ENCODE data around the gene FADS3. TPM values are rescaled to one million over a fixed set of nuclear protein-coding genes. Genes with fewer than 3 reads are reported as not detected.

The FADS3 gene
- total RNA-seq, 1 donor: 127 TPM

DNA sequence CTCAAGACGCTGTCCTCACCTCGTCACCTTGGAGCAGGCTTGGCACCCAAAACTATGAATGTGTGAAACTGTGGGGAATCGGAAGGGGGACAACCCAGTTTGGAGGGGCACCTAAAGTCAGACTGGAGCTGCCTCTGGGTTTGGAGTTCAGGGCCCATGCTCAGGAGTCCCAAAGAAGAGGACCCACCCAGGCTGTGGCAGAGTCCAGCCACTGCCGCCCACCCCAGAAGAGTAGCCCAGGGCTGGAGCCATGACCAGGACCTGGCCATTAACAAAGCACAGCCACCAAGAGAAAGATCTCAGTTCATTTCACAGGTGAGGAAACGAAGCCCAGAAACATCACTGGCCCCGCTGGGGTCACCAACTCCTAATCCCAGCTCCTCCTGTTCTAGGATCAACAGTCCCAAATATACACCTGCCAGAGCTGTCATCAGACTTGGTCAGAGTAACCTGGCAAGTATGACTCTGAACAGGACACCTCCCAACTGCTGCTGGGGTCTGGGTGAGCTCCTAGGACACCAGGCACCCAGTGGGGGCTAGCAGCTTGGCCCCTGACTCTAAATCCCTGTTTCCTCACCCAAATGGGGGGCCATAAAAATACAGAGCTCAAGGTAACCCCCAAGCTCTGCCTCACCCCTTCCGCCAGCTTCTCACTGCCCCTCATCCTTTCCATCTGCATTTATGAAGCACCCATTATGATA is 23.3 kb upstream of the FADS3 start:
- peaks cover 10% of the 10 kb centered on the region for H3K27me3 ChIP-seq (ENCODE audit: insufficient read depth, low read length)

DNA sequence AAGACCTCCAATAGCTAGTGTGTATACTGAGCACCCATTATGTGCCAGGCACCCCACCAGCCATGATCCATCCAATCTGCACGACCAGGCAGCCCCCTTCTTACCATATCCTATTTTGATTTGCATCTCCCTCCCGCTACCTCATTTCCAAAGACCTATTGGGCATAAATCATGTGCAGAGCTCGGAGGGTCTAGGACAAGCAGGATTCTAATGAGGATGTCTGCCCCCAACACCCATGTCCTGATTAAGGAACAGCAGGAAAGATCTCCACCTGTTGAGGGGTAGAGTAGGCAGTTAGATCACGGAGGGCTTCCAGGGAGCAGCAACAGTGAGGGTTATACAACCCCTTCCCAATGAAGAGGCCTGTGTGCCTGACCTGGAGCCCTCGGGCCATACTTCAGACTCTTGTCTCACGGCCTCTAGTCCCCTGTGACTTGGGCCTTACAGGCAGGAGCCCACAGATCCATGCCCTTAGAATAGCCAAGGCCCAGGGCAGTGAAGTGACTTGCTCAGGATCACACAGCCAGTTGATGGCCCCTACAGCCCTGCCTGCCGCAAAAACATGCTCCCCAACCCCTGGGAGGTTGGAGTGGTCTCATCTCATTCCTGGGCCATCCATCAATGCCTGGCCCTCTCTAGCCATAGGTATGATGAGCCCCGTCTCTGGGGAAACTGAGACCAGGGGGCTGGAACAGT is 22.5 kb upstream of the FADS3 start:
- Histone ChIP-seq H3K4me1 (ENCODE audit: insufficient read depth, low read length) (peaks cover 4% of the 10 kb centered on the region), H2AFZ (ENCODE audit: low read length) (no peak overlapping the region), H3K27ac (ENCODE audit: low read depth, low read length) (no peak overlapping the region), H3K4me2 (ENCODE audit: insufficient read depth, low read length) (no peak overlapping the region), H3K4me3 (ENCODE audit: insufficient read depth, low read length) (no peak overlapping the region), H3K36me3 (ENCODE audit: insufficient read depth, low read length) (no peaks in the 10 kb centered on the region), H3K27me3 (ENCODE audit: insufficient read depth, low read length) (peaks cover 6% of the 10 kb centered on the region), H4K20me1 (ENCODE audit: insufficient read depth, low read length) (peaks cover 3% of the 10 kb centered on the region), H3K79me2 (ENCODE audit: insufficient read depth, low read length) (peaks cover 3% of the 10 kb centered on the region), H3K9me3 (ENCODE audit: low read depth, low read length) (no peaks in the 10 kb centered on the region)
- peak; percentile 73 for DNase-seq (ENCODE audit: insufficient read length, low spot score, missing footprints)
- TF ChIP-seq, protein P1, sequence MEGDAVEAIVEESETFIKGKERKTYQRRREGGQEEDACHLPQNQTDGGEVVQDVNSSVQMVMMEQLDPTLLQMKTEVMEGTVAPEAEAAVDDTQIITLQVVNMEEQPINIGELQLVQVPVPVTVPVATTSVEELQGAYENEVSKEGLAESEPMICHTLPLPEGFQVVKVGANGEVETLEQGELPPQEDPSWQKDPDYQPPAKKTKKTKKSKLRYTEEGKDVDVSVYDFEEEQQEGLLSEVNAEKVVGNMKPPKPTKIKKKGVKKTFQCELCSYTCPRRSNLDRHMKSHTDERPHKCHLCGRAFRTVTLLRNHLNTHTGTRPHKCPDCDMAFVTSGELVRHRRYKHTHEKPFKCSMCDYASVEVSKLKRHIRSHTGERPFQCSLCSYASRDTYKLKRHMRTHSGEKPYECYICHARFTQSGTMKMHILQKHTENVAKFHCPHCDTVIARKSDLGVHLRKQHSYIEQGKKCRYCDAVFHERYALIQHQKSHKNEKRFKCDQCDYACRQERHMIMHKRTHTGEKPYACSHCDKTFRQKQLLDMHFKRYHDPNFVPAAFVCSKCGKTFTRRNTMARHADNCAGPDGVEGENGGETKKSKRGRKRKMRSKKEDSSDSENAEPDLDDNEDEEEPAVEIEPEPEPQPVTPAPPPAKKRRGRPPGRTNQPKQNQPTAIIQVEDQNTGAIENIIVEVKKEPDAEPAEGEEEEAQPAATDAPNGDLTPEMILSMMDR (IDR thresholded peaks at IDR 0.05; ENCODE audit: extremely low read depth, low read depth, low read length): no peak

More for the DNA sequence above, 23.3 kb upstream of the FADS3 start:
- Histone ChIP-seq H2AFZ (ENCODE audit: low read length) (no peak overlapping the region), H3K9me3 (ENCODE audit: low read depth, low read length) (no peaks in the 10 kb centered on the region), H3K79me2 (ENCODE audit: insufficient read depth, low read length) (peaks cover 3% of the 10 kb centered on the region), H3K27ac (ENCODE audit: low read depth, low read length) (no peak overlapping the region), H3K4me3 (ENCODE audit: insufficient read depth, low read length) (no peak overlapping the region), H4K20me1 (ENCODE audit: insufficient read depth, low read length) (peaks cover 3% of the 10 kb centered on the region), H3K4me2 (ENCODE audit: insufficient read depth, low read length) (no peak overlapping the region), H3K36me3 (ENCODE audit: insufficient read depth, low read length) (no peaks in the 10 kb centered on the region), H3K4me1 (ENCODE audit: insufficient read depth, low read length) (peaks cover 4% of the 10 kb centered on the region)
- peak; percentile 72 for DNase-seq (ENCODE audit: insufficient read length, low spot score, missing footprints)
- TF ChIP-seq, protein P1 (IDR thresholded peaks at IDR 0.05; ENCODE audit: extremely low read depth, low read depth, low read length): no peak

DNA sequence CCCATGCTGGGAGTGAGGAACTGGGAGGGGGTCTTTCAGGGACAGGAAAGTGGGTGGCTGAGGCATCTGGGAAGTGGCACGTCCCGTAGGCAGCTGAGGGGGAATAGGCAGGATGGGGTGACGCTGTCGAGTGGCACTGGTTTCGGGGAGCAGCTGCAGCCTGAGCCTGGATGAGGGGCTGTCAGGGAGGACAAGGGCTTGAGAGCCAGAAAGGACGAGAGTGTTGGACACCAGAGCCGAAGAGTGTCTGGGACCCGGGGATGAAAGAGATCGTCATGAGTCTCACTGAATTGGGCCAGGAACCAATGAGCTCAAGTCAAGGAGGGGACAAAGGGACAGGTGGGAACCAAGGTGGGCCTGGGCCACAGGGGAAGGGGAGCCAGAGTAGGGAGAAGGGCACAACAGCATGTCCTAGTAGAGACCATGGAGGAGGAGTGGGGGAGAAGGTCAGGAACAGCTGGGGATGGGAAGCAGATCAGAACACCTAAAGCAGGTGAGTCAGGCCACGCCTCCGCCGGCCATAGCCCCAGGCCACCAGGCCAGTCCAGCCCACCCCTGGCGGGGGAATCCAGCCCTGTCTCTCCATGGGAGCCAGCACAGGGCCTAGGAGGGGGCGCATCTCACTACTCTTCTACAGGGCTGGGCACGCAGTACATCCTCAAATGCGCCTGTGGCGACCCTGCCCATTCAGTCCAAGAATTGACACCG is 21.8 kb upstream of the FADS3 start:
- Histone ChIP-seq H3K4me3 (ENCODE audit: insufficient read depth, low read length) (no peak overlapping the region), H3K27ac (ENCODE audit: low read depth, low read length) (no peak overlapping the region), H3K4me1 (ENCODE audit: insufficient read depth, low read length) (peaks cover 4% of the 10 kb centered on the region), H4K20me1 (ENCODE audit: insufficient read depth, low read length) (peaks cover 3% of the 10 kb centered on the region), H3K79me2 (ENCODE audit: insufficient read depth, low read length) (peaks cover 3% of the 10 kb centered on the region), H3K9me3 (ENCODE audit: low read depth, low read length) (no peaks in the 10 kb centered on the region), H3K27me3 (ENCODE audit: insufficient read depth, low read length) (peaks cover 4% of the 10 kb centered on the region), H3K36me3 (ENCODE audit: insufficient read depth, low read length) (no peaks in the 10 kb centered on the region), H3K4me2 (ENCODE audit: insufficient read depth, low read length) (no peak overlapping the region), H2AFZ (ENCODE audit: low read length) (no peak overlapping the region)
- peak; percentile 82 for DNase-seq (ENCODE audit: insufficient read length, low spot score, missing footprints)
- TF ChIP-seq, protein P1 (IDR thresholded peaks at IDR 0.05; ENCODE audit: extremely low read depth, low read depth, low read length): no peak

DNA sequence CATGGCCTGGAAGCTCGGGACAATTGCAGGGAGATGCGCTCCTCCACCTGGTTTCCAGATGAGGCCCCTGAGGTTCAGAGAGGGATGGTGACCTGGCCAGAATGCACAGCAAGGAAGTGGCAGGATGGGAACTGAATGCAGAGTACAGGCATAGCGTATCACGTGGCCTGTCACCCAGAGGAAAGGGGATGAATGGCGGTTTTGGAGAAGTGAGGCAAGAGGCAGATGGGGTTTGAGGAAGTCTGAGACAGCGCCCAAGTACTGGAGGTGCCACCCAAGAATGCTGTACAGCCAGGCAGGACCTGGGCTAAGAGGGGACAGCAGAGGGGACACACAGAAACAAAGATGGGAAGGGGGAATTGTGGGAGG is 21.2 kb upstream of the FADS3 start:
- H4K20me1 ChIP-seq (ENCODE audit: insufficient read depth, low read length): peaks cover 3% of the 10 kb centered on the region
- H3K4me2 ChIP-seq (ENCODE audit: insufficient read depth, low read length): no peak overlapping the region
- H3K27ac ChIP-seq (ENCODE audit: low read depth, low read length): no peak overlapping the region
- no peaks in the 10 kb centered on the region for H3K36me3 ChIP-seq (ENCODE audit: insufficient read depth, low read length)
- TF ChIP-seq, protein P1 (IDR thresholded peaks at IDR 0.05; ENCODE audit: extremely low read depth, low read depth, low read length): no peak
- no peaks in the 10 kb centered on the region for H3K9me3 ChIP-seq (ENCODE audit: low read depth, low read length)
- no peak for DNase-seq (ENCODE audit: insufficient read length, low spot score, missing footprints)
- H3K27me3 ChIP-seq (ENCODE audit: insufficient read depth, low read length): no peaks in the 10 kb centered on the region
- H3K4me1 ChIP-seq (ENCODE audit: insufficient read depth, low read length): no peaks in the 10 kb centered on the region
- H3K4me3 ChIP-seq (ENCODE audit: insufficient read depth, low read length): no peak overlapping the region
- H2AFZ ChIP-seq (ENCODE audit: low read length): no peak overlapping the region
- peaks cover 3% of the 10 kb centered on the region for H3K79me2 ChIP-seq (ENCODE audit: insufficient read depth, low read length)

Measured in osteoblast (primary cell).